ENCODE results near the gene CLK3. TPM values are rescaled to one million over a fixed set of nuclear protein-coding genes. Genes with fewer than 3 reads are reported as not detected.

The CLK3 gene
- total and polyA plus RNA-seq, 2 of the 13 experiments (the other 11 are each of a cell fraction or from before 2014, with no cell fraction given), result 41.5 to 82.0 TPM

DNA sequence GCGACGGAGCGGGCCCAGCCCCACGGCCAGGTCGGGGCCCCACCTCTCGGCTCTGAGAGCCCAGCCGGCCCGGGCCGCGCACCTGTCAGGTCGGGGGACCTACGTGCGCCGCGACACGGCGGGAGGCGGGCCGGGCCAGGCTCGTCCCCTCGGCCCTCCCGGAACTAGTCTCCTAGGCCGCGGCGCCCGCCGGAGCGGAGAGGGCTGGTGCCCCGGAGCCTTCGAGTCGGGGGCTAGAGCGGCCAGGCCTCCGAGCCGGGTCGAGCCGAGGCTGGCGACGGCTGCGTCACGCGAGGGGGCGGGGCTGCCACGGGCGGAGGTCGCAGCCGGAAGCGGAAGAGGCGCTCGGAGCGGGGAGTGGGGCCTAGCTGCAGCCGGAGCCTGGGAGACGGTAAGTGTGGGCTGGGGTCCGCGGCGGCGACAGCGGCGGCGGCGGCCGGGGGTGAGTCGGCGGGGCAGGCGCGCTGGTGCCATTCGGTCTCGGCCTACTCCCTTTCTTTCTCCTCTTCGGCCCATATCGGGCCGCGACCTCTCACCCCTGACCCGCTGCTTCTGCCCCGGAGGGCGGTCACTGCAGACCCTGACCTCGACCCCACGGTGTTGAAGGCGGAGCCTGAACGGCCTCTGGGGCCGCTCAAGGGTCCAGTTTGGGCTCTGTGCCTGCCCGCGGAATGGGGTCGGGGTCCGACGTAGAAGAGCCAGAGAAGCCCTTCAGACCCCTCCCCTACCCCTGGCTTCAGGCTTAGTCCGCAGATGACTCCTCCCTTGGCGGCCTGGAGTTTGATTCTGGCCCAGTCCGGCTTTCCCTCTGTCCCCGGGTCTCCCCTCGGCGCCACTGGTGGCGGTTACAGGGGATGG is at the start of gene CLK3 (continued):
- TF ChIP-seq CREB1 (IDR thresholded peaks at IDR 0.05) (peak; percentile 79; the same call in 1 of the 2 replicates), CREB1 (CRISPR knock-in tag; IDR thresholded peaks at IDR 0.05) (no peak), MAFF (IDR thresholded peaks at IDR 0.05; ENCODE audit: low read depth, low read length) (no peak), NCOR1 (IDR thresholded peaks at IDR 0.05; ENCODE audit: borderline replicate concordance, low read length) (peak; percentile 67; the same call in 1 of the 2 replicates), SALL2 (CRISPR knock-in tag; IDR thresholded peaks at IDR 0.05) (peak; percentile 86), ZNF10 (CRISPR knock-in tag; IDR thresholded peaks at IDR 0.05; ENCODE audit: borderline replicate concordance, low read depth) (no peak), MED8 (CRISPR knock-in tag; IDR thresholded peaks at IDR 0.05; ENCODE audit: insufficient replicate concordance) (no peak), ZNF850 (CRISPR knock-in tag; conservative IDR thresholded peaks at IDR 0.05) (peak; percentile 87; the same call in 1 of the 2 replicates), ZNF33A (CRISPR knock-in tag; IDR thresholded peaks at IDR 0.05; ENCODE audit: borderline replicate concordance) (peak; percentile 56; the same call in 1 of the 2 replicates), FOXP1 (IDR thresholded peaks at IDR 0.05) (no peak), FOXP1 (CRISPR knock-in tag; IDR thresholded peaks at IDR 0.05) (no peak), ZSCAN12 (CRISPR knock-in tag; IDR thresholded peaks at IDR 0.05) (no peak), ZNF510 (CRISPR knock-in tag; IDR thresholded peaks at IDR 0.05; ENCODE audit: low read depth) (0 out of 2 replicates have a peak, but pooled peaks have one; percentile 5), ZNF331 (CRISPR knock-in tag; IDR thresholded peaks at IDR 0.05) (no peak; the same call in 1 of the 2 replicates), HOXD1 (CRISPR knock-in tag; IDR thresholded peaks at IDR 0.05) (peak; percentile 20), HCFC1 (IDR thresholded peaks at IDR 0.05; ENCODE audit: low read depth, low read length) (peak; percentile 62), GATA4 (IDR thresholded peaks at IDR 0.05; ENCODE audit: borderline replicate concordance, low read depth) (0 out of 2 replicates have a peak, but pooled peaks have one; percentile 20), ONECUT2 (CRISPR knock-in tag; IDR thresholded peaks at IDR 0.05) (no peak), ZBTB21 (CRISPR knock-in tag; IDR thresholded peaks at IDR 0.05) (no peak), RFX1 (IDR thresholded peaks at IDR 0.05) (no peak)
- TF ChIP-seq, protein P1, sequence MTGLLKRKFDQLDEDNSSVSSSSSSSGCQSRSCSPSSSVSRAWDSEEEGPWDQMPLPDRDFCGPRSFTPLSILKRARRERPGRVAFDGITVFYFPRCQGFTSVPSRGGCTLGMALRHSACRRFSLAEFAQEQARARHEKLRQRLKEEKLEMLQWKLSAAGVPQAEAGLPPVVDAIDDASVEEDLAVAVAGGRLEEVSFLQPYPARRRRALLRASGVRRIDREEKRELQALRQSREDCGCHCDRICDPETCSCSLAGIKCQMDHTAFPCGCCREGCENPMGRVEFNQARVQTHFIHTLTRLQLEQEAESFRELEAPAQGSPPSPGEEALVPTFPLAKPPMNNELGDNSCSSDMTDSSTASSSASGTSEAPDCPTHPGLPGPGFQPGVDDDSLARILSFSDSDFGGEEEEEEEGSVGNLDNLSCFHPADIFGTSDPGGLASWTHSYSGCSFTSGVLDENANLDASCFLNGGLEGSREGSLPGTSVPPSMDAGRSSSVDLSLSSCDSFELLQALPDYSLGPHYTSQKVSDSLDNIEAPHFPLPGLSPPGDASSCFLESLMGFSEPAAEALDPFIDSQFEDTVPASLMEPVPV (CRISPR knock-in tag; IDR thresholded peaks at IDR 0.05), result no peak
- TF ChIP-seq, protein P2, sequence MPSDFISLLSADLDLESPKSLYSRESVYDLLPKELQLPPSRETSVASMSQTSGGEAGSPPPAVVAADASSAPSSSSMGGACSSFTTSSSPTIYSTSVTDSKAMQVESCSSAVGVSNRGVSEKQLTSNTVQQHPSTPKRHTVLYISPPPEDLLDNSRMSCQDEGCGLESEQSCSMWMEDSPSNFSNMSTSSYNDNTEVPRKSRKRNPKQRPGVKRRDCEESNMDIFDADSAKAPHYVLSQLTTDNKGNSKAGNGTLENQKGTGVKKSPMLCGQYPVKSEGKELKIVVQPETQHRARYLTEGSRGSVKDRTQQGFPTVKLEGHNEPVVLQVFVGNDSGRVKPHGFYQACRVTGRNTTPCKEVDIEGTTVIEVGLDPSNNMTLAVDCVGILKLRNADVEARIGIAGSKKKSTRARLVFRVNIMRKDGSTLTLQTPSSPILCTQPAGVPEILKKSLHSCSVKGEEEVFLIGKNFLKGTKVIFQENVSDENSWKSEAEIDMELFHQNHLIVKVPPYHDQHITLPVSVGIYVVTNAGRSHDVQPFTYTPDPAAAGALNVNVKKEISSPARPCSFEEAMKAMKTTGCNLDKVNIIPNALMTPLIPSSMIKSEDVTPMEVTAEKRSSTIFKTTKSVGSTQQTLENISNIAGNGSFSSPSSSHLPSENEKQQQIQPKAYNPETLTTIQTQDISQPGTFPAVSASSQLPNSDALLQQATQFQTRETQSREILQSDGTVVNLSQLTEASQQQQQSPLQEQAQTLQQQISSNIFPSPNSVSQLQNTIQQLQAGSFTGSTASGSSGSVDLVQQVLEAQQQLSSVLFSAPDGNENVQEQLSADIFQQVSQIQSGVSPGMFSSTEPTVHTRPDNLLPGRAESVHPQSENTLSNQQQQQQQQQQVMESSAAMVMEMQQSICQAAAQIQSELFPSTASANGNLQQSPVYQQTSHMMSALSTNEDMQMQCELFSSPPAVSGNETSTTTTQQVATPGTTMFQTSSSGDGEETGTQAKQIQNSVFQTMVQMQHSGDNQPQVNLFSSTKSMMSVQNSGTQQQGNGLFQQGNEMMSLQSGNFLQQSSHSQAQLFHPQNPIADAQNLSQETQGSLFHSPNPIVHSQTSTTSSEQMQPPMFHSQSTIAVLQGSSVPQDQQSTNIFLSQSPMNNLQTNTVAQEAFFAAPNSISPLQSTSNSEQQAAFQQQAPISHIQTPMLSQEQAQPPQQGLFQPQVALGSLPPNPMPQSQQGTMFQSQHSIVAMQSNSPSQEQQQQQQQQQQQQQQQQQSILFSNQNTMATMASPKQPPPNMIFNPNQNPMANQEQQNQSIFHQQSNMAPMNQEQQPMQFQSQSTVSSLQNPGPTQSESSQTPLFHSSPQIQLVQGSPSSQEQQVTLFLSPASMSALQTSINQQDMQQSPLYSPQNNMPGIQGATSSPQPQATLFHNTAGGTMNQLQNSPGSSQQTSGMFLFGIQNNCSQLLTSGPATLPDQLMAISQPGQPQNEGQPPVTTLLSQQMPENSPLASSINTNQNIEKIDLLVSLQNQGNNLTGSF (CRISPR knock-in tag; IDR thresholded peaks at IDR 0.05), result peak; percentile 29
- TF ChIP-seq, protein P3, sequence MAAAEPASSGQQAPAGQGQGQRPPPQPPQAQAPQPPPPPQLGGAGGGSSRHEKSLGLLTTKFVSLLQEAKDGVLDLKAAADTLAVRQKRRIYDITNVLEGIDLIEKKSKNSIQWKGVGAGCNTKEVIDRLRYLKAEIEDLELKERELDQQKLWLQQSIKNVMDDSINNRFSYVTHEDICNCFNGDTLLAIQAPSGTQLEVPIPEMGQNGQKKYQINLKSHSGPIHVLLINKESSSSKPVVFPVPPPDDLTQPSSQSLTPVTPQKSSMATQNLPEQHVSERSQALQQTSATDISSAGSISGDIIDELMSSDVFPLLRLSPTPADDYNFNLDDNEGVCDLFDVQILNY (CRISPR knock-in tag; conservative IDR thresholded peaks at IDR 0.05), result no peak
